ENCODE results near the gene EDA. TPM values are rescaled to one million over a fixed set of nuclear protein-coding genes. Genes with fewer than 3 reads are reported as not detected.

Gene EDA
- total RNA-seq, 2 experiments from 2014 or later: 4.2 to 5.1 TPM

DNA sequence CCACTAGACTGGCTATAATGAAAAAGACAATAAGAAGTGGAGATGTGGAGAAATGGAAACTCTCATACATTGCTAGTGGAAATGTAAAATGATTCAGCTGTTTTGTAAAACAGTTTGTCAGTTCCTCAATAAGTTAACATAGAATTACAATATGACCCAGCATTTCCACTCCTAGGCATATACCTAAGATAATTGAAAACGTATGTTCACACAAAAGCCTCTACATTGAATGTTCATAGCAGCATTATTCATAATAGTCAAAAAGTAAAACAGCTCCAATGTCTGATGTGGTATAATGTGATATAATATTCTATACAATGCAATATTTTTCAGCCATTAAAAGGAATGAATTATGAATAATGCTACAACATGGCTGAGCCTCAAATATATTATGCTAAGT, 10.2 kb downstream of the EDA start:
- no peak for DNase-seq
- Mint-ChIP-seq H3K27ac (peak overlapping the region; percentile 81), H3K27me3 (ENCODE audit: low read depth) (no peaks in the 10 kb centered on the region), H3K36me3 (ENCODE audit: low read depth) (peaks cover 1% of the 10 kb centered on the region), H3K4me1 (ENCODE audit: low read depth) (peaks cover 35% of the 10 kb centered on the region), H3K9me3 (peaks cover 2% of the 10 kb centered on the region), H3K4me3 (no peak overlapping the region)
- CTCF ChIA-PET: no interaction called here
- intact Hi-C loops (cut with micrococcal nuclease): loop anchor here (1.0 to 10.0 kb wide), 4 partner anchors 8 to 966 kb away; no protein-coding TSS in a partner anchor

- Mint-ChIP-seq H3K9me3 (peaks cover 2% of the 10 kb centered on the region), H3K4me1 (ENCODE audit: low read depth) (peaks cover 33% of the 10 kb centered on the region), H3K36me3 (ENCODE audit: low read depth) (peaks cover 1% of the 10 kb centered on the region), H3K27me3 (ENCODE audit: low read depth) (no peaks in the 10 kb centered on the region), H3K4me3 (no peak overlapping the region), H3K27ac (peak overlapping the region; percentile 59)
- DNase-seq: peak; percentile 25
- intact Hi-C loops (cut with micrococcal nuclease): loop anchor here (2.0 to 10.0 kb wide), 3 partner anchors 97 to 965 kb away; no protein-coding TSS in a partner anchor
- CTCF ChIA-PET: interaction anchor here (1.2 to 2.0 kb wide), 2 partner anchors 9 to 403 kb away, joined by 3 to 9 read pairs; no protein-coding TSS in a partner anchor
Measured at GRCh38 chrX:69627744-69628143, 11.8 kb downstream of the EDA start.

- intact Hi-C loops (cut with micrococcal nuclease): no loop called here
- H3K9me3 Mint-ChIP-seq: no peaks in the 10 kb centered on the region
Measured at GRCh38 chrX:69630147-69630546, 14.2 kb downstream of the EDA start.

DNA sequence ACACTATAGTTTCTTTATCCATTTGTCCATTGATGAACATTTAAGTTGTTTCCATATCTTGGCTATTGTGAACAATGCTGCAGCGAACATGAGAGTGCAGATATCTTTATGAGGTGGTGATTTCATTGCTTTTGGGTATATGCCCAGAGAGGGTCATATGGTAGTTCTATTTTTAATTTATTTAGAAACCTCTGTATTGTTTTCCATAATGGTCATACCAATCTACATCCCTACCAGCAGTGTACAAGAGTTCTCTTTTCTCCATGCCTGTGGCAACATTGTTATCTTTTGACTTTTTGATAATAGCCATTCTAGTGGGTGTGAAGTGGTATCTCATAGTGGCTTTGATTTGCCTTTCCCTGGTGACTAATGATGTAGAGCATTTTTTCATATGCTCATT, 48.8 kb downstream of the EDA start:
- CTCF ChIA-PET: no interaction called here
- Mint-ChIP-seq H3K4me3 (no peak overlapping the region), H3K27ac (no peak overlapping the region), H3K27me3 (ENCODE audit: low read depth) (no peaks in the 10 kb centered on the region), H3K4me1 (ENCODE audit: low read depth) (no peaks in the 10 kb centered on the region), H3K36me3 (ENCODE audit: low read depth) (peaks cover 8% of the 10 kb centered on the region), H3K9me3 (peaks cover 18% of the 10 kb centered on the region)
- intact Hi-C loops (cut with micrococcal nuclease): no loop called here
- DNase-seq: no peak

More at GRCh38 chrX:69630147-69630546, 14.2 kb downstream of the EDA start:
- Mint-ChIP-seq H3K36me3 (ENCODE audit: low read depth) (no peaks in the 10 kb centered on the region), H3K27me3 (ENCODE audit: low read depth) (no peaks in the 10 kb centered on the region), H3K27ac (no peak overlapping the region), H3K4me3 (no peak overlapping the region), H3K4me1 (ENCODE audit: low read depth) (peaks cover 34% of the 10 kb centered on the region)
- DNase-seq: no peak
- CTCF ChIA-PET: no interaction called here

DNA sequence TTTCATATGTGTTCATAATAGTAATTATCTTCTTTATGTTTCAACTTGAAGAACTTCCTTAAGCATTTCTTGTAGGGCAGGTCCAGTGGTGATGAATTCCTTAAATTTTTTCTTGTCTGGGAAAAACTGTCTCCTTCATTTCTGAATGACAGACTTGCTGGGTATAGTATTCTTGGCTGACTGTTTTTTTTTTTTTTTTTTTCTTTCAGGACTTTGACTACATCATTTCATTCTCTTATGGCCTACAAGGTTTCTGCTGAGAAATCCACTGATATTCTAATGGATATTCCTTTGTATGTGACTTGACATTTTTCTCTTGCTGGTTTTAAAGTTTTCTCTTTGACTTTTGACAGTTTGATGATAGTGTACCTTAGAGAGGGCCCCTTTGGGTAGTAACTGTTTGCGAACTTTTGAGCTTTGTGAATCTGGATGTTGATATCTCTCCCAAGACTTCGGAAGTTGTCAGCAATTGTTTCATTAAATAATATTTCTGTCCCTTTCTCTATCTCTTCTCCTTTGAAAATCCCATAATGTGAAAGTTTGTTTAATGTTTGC, 54.2 kb downstream of the EDA start:
- CTCF ChIA-PET: no interaction called here
- DNase-seq: no peak
- Mint-ChIP-seq H3K4me1 (ENCODE audit: low read depth) (no peaks in the 10 kb centered on the region), H3K9me3 (peaks cover 21% of the 10 kb centered on the region), H3K36me3 (ENCODE audit: low read depth) (peaks cover 10% of the 10 kb centered on the region), H3K27ac (no peak overlapping the region), H3K27me3 (ENCODE audit: low read depth) (no peaks in the 10 kb centered on the region), H3K4me3 (no peak overlapping the region)
- intact Hi-C loops (cut with micrococcal nuclease): no loop called here

GRCh38 chrX:69674891-69675290, 59.0 kb downstream of the EDA start:
- H3K4me3 Mint-ChIP-seq: no peak overlapping the region
- no peak overlapping the region for H3K27ac Mint-ChIP-seq
- peaks cover 16% of the 10 kb centered on the region for H3K9me3 Mint-ChIP-seq
- CTCF ChIA-PET: no interaction called here
- no peak for DNase-seq
- H3K36me3 Mint-ChIP-seq (ENCODE audit: low read depth): peaks cover 9% of the 10 kb centered on the region
- intact Hi-C loops (cut with micrococcal nuclease): no loop called here
- no peaks in the 10 kb centered on the region for H3K4me1 Mint-ChIP-seq (ENCODE audit: low read depth)
- no peaks in the 10 kb centered on the region for H3K27me3 Mint-ChIP-seq (ENCODE audit: low read depth)

DNA sequence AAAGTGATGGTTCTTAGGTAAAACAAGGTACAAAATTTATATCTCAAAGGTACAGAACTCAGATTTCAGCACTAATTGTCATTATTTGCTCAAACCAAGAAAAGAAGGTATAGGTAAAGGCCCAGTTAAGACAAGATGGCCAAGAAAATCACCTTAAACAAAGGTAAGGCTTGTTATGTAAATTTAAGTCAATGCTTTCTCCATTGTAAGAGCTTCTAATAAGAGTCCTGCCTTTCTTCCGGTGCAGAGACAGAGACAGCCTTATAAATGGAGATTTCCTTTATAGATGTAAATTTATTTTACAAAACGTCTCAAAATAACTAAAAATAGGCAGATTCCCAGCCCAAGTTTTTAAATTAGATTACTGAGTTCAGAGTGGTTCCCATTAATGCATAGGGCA, 89.9 kb downstream of the EDA start:
- no peak overlapping the region for H3K4me3 Mint-ChIP-seq
- no peak for DNase-seq
- H3K9me3 Mint-ChIP-seq: peaks cover 8% of the 10 kb centered on the region
- H3K27me3 Mint-ChIP-seq (ENCODE audit: low read depth): no peaks in the 10 kb centered on the region
- intact Hi-C loops (cut with micrococcal nuclease): no loop called here
- CTCF ChIA-PET: no interaction called here
- H3K4me1 Mint-ChIP-seq (ENCODE audit: low read depth): no peaks in the 10 kb centered on the region
- peaks cover 2% of the 10 kb centered on the region for H3K36me3 Mint-ChIP-seq (ENCODE audit: low read depth)
- H3K27ac Mint-ChIP-seq: no peak overlapping the region

DNA sequence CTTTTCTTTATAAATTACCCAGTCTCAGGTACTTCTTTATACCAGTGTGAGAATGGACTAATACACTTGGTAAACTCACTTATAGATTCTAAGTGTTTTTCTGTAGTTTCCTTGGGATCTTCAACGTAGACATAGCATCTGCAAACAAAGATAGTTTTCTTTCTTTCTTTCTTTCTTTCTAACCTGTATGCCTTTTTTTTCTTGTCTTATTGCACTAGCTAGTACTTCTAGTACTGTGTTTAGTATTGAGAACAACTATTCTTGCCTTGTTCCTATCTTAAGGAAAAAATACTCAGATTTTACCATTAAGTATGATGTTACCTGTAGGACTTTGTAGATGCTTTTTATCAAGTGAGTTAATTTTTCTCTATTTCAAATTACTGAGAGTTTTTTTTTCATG, 102.2 kb downstream of the EDA start:
- H3K27me3 Mint-ChIP-seq (ENCODE audit: low read depth): no peaks in the 10 kb centered on the region

DNA sequence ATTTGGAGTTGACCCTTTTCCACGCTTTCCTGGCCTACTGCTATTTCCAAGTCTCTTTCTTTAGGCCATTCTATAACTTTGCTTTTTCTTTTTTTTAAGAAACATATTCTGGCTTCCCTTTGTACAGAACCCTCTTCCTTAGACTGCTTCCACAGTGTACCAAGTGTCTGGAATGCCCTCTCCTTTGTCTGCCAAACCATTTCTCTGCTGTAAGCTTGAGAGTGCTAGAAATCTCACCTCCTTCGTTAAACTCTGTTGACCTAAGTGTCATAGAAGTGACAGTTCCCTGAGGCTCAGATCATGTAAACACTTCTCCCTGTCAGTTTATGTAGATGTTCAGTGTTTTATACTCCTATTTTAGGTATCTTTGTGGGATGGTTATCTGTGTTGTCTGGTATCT, 108.4 kb downstream of the EDA start:
- no peak overlapping the region for H3K27ac Mint-ChIP-seq
- intact Hi-C loops (cut with micrococcal nuclease): loop anchor here (10.0 kb wide), 1 partner anchor 100 kb away; no protein-coding TSS in a partner anchor
- H3K27me3 Mint-ChIP-seq (ENCODE audit: low read depth): no peaks in the 10 kb centered on the region
- CTCF ChIA-PET: no interaction called here
- no peak overlapping the region for H3K4me3 Mint-ChIP-seq
- H3K9me3 Mint-ChIP-seq: peaks cover 4% of the 10 kb centered on the region
- H3K4me1 Mint-ChIP-seq (ENCODE audit: low read depth): peaks cover 12% of the 10 kb centered on the region
- peaks cover 3% of the 10 kb centered on the region for H3K36me3 Mint-ChIP-seq (ENCODE audit: low read depth)
- no peak for DNase-seq

More for the DNA sequence above, 102.2 kb downstream of the EDA start:
- Mint-ChIP-seq H3K36me3 (ENCODE audit: low read depth) (no peaks in the 10 kb centered on the region), H3K9me3 (peaks cover 23% of the 10 kb centered on the region), H3K4me1 (ENCODE audit: low read depth) (peaks cover 4% of the 10 kb centered on the region), H3K27ac (no peak overlapping the region), H3K4me3 (no peak overlapping the region)
- intact Hi-C loops (cut with micrococcal nuclease): no loop called here
- no peak for DNase-seq
- CTCF ChIA-PET: no interaction called here

- DNase-seq: no peak
- CTCF ChIA-PET: interaction anchor here (0.5 kb wide), 1 partner anchor 130 kb away, joined by 3 read pairs; no protein-coding TSS in a partner anchor
- Mint-ChIP-seq H3K27ac (no peak overlapping the region), H3K36me3 (ENCODE audit: low read depth) (no peaks in the 10 kb centered on the region), H3K4me1 (ENCODE audit: low read depth) (no peaks in the 10 kb centered on the region), H3K9me3 (peaks cover 18% of the 10 kb centered on the region), H3K4me3 (no peak overlapping the region), H3K27me3 (ENCODE audit: low read depth) (no peaks in the 10 kb centered on the region)
- intact Hi-C loops (cut with micrococcal nuclease): no loop called here
Measured at GRCh38 chrX:69740317-69740716, 124.4 kb downstream of the EDA start.

- no peak for DNase-seq
- no peaks in the 10 kb centered on the region for H3K36me3 Mint-ChIP-seq (ENCODE audit: low read depth)
- H3K27ac Mint-ChIP-seq: no peak overlapping the region
- CTCF ChIA-PET: no interaction called here
- no peaks in the 10 kb centered on the region for H3K27me3 Mint-ChIP-seq (ENCODE audit: low read depth)
- H3K9me3 Mint-ChIP-seq: peaks cover 18% of the 10 kb centered on the region
- no peaks in the 10 kb centered on the region for H3K4me1 Mint-ChIP-seq (ENCODE audit: low read depth)
- H3K4me3 Mint-ChIP-seq: no peak overlapping the region
- intact Hi-C loops (cut with micrococcal nuclease): no loop called here
Measured at GRCh38 chrX:69741721-69742120, 125.8 kb downstream of the EDA start.

- H3K4me3 Mint-ChIP-seq: no peak overlapping the region
- intact Hi-C loops (cut with micrococcal nuclease): no loop called here
- peaks cover 10% of the 10 kb centered on the region for H3K9me3 Mint-ChIP-seq
- H3K4me1 Mint-ChIP-seq (ENCODE audit: low read depth): no peaks in the 10 kb centered on the region
- peaks cover 1% of the 10 kb centered on the region for H3K36me3 Mint-ChIP-seq (ENCODE audit: low read depth)
- no peak for DNase-seq
- H3K27me3 Mint-ChIP-seq (ENCODE audit: low read depth): no peaks in the 10 kb centered on the region
- H3K27ac Mint-ChIP-seq: no peak overlapping the region
- CTCF ChIA-PET: no interaction called here
Measured at GRCh38 chrX:69746051-69746450, 130.1 kb downstream of the EDA start.

- H3K9me3 Mint-ChIP-seq: no peaks in the 10 kb centered on the region
- H3K36me3 Mint-ChIP-seq (ENCODE audit: low read depth): peaks cover 1% of the 10 kb centered on the region
- DNase-seq: no peak
- no peaks in the 10 kb centered on the region for H3K4me1 Mint-ChIP-seq (ENCODE audit: low read depth)
- H3K27ac Mint-ChIP-seq: no peak overlapping the region
- CTCF ChIA-PET: no interaction called here
- no peak overlapping the region for H3K4me3 Mint-ChIP-seq
- H3K27me3 Mint-ChIP-seq (ENCODE audit: low read depth): no peaks in the 10 kb centered on the region
- intact Hi-C loops (cut with micrococcal nuclease): no loop called here
Measured at GRCh38 chrX:69748055-69748454, 132.1 kb downstream of the EDA start.

Data from activated naive CD4-positive, alpha-beta T cell treated with anti-CD3 and anti-CD28 coated beads for 36 hours (primary cell).